Measurements from ENCODE around the gene GSX2.
"Not testable (repeated sequence)": the region's sequence is repeated elsewhere in the genome, so short reads cannot be mapped to it uniquely, and the experiment has no call there.

The GSX2 gene

DNA sequence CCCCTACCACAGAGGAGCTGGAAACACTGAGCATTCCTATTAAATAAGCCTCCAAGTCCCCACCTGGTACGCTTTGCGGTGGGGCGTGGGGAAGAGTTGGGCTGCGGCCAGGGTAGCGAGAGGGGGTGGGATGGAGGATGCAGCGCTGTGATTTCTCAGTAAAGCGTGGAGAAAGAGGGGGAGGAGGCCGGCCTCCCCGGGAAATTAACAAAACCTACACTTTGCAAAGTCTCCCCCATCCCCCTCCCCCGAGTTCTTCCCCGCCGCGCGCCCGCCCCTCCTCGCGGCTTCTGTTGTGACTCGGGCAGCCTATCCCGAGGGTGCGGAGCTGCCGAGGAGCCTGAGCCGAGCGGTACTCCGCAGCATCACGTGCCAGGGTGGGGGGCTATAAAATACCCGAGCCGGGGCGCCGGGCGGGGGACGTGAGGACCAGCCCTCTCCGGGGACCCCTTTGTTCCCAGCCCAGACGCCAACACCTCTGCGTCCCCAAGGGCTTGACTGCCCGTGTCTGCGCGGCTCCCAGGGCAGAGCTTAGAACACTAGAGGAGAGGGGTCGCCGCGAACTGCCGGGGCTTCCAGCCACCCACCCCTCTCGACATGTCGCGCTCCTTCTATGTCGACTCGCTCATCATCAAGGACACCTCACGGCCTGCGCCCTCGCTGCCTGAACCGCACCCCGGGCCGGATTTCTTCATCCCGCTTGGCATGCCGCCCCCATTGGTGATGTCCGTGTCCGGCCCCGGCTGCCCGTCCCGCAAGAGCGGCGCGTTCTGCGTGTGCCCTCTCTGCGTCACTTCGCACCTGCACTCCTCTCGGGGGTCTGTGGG, at the start of gene GSX2:
GSX2 (plus strand) TSS at position 416 of the 827 bp plus-strand sequence; CDS start at position 598, 182 bp downstream.
- DNase-seq (ENCODE audit: low read depth in 1 of 2, low spot score in 1 of 2) = no peak
- no peak for TF ChIP-seq JUND (IDR thresholded peaks at IDR 0.05; ENCODE audit: low read depth)
- in situ Hi-C loops (cut with HindIII; ENCODE audit: low pct_unique_long_range_greater_than_20kb, low sequenced_read_pairs) = no loop called here

DNA sequence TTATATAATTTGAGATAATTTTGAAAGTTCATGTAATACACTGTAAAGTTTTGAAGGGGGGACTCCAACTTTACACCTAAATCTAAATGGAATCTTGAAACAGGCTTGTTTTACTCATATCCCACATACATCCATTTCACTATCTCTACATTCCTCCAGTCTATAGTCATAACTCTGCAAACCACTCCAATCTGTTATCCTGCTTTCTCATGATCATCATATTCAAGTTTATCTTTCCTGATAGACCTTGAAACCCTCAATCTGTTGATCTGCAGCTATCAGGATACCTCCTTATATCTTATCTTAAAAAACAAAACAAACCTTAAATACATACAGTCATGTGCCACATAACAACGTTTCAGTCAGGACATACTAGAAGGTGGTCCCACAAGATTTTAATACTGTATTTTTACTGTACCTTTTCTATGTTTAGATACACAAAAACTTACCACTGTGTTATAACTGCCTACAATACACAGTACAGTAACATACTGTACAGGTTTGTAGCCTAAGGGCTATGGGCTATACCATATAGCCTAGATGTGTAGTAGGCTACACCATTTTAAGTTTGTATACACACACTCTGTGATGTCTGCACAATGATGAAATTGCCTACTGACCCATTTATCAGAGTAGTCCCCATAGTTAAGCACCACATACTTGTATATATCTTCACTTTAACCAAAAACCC, 49.6 kb upstream of the GSX2 start:
- no peak for TF ChIP-seq JUND (IDR thresholded peaks at IDR 0.05; ENCODE audit: low read depth)
- in situ Hi-C loops (cut with HindIII; ENCODE audit: low pct_unique_long_range_greater_than_20kb, low sequenced_read_pairs) = no loop called here
- no peak for DNase-seq (ENCODE audit: low read depth in 1 of 2, low spot score in 1 of 2)

DNA sequence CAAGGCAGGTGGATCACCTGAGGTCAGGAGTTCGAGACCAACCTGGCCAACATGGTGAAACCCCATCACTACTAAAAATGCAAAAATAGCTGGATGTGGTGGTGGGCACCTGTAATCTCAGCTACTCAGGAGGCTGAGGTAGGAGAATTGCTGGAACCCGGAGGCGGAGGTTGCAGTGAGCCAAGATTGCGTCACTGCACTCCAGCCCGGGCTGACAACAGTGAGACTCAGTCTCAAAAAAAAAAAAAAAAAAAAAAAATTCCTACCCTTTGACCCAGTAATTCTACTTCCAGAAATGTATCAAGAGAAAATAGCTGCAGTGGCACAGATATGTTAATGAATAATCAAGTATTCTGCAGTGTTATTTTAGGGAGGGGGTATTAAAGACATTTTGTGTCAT, 46.6 kb upstream of the GSX2 start:
- in situ Hi-C loops (cut with HindIII; ENCODE audit: low pct_unique_long_range_greater_than_20kb, low sequenced_read_pairs); DNase-seq (ENCODE audit: low read depth in 1 of 2, low spot score in 1 of 2): not testable (repeated sequence)

DNA sequence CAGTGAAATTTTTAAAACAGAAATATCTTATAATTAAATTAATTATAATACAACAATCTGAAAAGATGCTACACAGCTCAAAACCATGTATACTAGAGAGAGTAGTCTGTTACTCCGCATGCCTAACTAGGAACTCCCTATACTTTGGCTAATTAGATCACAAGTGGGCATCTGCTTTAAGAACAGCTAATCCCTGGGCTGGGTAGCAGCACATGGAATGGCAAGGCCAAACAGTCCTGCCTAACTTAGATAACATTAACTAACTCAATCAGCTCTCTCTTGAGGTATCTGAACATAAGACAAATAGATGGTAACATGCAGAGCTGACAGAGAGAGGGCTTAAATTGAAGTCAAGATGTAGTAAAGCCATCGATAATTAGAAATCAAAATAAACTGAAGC, 45.5 kb upstream of the GSX2 start:
- TF ChIP-seq JUND (IDR thresholded peaks at IDR 0.05; ENCODE audit: low read depth) = no peak
- DNase-seq (ENCODE audit: low read depth in 1 of 2, low spot score in 1 of 2) = no peak
- in situ Hi-C loops (cut with HindIII; ENCODE audit: low pct_unique_long_range_greater_than_20kb, low sequenced_read_pairs) = no loop called here

DNA sequence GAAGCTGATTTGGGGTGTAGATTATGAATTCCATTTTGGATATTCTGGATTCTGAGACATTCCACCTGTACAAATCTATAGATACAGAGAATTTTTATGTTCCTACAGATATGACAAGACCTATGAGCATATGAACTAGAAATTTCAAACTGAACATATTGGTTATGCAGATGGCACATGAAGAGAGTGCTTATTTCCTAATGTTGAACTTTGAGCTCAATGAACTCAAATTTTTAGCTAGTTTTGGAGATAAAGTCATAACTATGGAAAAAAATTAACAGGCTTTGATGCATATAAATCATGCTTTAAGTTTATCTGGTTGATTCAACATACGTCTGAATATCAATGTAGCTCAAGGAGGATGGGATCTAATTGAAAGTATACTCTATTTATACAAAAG, 44.5 kb upstream of the GSX2 start:
- in situ Hi-C loops (cut with HindIII; ENCODE audit: low pct_unique_long_range_greater_than_20kb, low sequenced_read_pairs) = no loop called here
- DNase-seq (ENCODE audit: low read depth in 1 of 2, low spot score in 1 of 2) = no peak
- no peak for TF ChIP-seq JUND (IDR thresholded peaks at IDR 0.05; ENCODE audit: low read depth)

DNA sequence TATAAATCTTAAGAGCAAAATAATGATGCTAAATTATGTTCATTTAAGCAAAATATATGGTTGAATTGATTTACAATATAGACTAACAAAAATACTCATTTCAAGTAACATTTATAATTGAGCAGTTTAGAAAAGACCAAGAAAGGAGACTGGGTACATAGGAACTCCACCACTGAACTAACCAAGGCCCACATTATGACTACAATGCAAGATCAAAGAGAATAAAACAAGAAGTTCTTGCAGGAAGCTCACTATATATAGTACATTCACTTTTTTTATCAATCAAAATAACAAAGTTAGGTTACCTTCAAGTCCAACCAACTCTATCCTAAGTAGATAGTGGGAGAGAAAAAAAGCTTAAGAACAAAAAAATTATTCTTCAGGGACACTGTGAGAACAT, 43.6 kb upstream of the GSX2 start:
- TF ChIP-seq JUND (IDR thresholded peaks at IDR 0.05; ENCODE audit: low read depth) = no peak
- DNase-seq (ENCODE audit: low read depth in 1 of 2, low spot score in 1 of 2) = no peak
- in situ Hi-C loops (cut with HindIII; ENCODE audit: low pct_unique_long_range_greater_than_20kb, low sequenced_read_pairs) = no loop called here

DNA sequence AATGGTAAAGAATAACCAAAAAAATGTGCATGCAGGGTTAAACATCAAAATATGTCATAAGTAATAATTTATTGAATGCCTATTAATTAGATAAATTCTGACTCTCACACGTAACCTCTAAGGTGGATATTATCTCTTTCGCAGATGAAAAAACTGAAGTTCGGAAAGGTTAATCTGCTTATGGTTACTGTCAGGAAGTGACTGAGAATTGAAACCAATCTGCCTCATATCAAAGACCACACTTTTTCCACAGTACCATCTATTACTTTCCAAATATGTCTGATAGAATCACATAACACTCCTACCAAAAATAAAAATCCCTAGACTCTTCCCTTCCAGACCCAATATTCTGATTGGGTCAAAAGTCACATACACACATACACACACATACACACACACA, 41.8 kb upstream of the GSX2 start:
- no peak for DNase-seq (ENCODE audit: low read depth in 1 of 2, low spot score in 1 of 2)
- in situ Hi-C loops (cut with HindIII; ENCODE audit: low pct_unique_long_range_greater_than_20kb, low sequenced_read_pairs) = no loop called here
- TF ChIP-seq JUND (IDR thresholded peaks at IDR 0.05; ENCODE audit: low read depth) = no peak

DNA sequence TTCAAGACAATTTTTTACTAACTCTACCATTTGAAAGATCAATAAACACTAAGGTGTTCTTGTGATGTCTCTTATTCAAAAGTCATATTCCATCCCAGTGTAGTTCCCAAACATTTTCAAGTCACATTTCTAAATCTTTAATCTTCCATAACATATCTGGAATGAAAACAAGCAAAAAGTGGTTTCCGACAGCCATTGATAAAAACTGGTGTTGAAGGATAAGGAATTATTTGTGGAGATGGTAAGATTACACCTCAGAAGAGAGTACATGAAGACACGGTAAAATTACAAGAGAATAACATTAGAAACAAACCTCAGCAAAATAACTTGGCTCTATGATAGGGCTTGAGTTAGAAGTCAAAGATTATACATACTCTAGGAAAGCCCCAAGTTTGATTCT, 39.8 kb upstream of the GSX2 start:
- in situ Hi-C loops (cut with HindIII; ENCODE audit: low pct_unique_long_range_greater_than_20kb, low sequenced_read_pairs) = no loop called here
- TF ChIP-seq JUND (IDR thresholded peaks at IDR 0.05; ENCODE audit: low read depth) = no peak
- no peak for DNase-seq (ENCODE audit: low read depth in 1 of 2, low spot score in 1 of 2)

DNA sequence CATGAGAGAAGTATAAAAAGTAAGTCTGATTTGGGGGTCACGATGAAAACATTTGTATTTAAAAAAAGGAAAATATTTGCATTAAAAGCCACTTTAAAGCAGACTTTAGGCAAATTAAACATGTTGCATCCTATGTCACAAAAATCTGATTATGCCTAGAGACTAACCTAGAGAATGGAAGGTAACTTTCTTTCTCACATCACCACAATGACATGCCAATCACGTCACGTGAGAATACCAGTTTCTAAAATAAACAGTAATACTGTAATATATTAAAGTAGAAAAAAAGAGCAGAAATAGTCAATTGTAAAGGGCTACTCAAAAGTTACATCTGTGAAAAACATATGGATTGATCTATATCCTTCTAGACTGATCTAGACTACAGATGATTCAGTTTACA, 38.9 kb upstream of the GSX2 start:
- in situ Hi-C loops (cut with HindIII; ENCODE audit: low pct_unique_long_range_greater_than_20kb, low sequenced_read_pairs) = no loop called here
- TF ChIP-seq JUND (IDR thresholded peaks at IDR 0.05; ENCODE audit: low read depth) = no peak
- no peak for DNase-seq (ENCODE audit: low read depth in 1 of 2, low spot score in 1 of 2)

DNA sequence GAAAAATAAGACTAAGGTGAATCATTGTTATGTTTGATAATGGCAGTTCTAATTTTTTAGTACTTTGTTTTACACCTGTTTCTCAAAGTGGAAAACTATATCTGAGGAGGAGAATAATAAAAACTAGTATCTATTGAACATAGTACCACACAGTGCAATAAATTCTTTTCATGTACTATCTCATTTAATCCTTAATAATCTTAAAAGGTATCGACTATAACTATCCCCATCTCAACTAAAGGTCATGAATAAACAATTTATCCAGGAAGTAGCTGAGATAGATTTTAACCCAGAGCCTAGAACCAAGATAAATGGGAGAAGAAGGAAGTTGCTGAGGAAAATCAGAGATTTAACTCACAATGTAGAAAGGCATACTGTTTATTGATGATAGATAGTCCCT, 38.1 kb upstream of the GSX2 start:
- no peak for DNase-seq (ENCODE audit: low read depth in 1 of 2, low spot score in 1 of 2)
- TF ChIP-seq JUND (IDR thresholded peaks at IDR 0.05; ENCODE audit: low read depth) = no peak
- in situ Hi-C loops (cut with HindIII; ENCODE audit: low pct_unique_long_range_greater_than_20kb, low sequenced_read_pairs) = no loop called here

DNA sequence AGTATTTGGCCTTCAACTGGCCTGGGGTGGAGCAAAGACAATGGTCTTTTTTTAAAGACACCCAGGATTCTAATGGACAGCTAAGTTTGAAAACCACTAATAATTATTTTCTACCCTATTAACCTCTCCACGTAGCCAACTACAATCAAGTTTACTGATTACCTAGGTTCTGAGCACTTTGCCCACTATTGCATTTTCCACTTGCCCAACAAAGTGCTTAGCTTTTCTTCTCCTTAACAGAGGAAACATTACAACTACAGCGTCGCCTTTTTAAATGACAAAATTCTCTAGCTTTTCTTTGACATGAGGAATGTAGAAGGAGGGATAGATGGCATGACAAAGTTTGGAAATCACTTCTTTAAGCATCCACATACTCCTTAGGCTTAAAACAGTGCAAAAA, 37.6 kb upstream of the GSX2 start:
- no peak for TF ChIP-seq JUND (IDR thresholded peaks at IDR 0.05; ENCODE audit: low read depth)
- no peak for DNase-seq (ENCODE audit: low read depth in 1 of 2, low spot score in 1 of 2)
- in situ Hi-C loops (cut with HindIII; ENCODE audit: low pct_unique_long_range_greater_than_20kb, low sequenced_read_pairs) = no loop called here

DNA sequence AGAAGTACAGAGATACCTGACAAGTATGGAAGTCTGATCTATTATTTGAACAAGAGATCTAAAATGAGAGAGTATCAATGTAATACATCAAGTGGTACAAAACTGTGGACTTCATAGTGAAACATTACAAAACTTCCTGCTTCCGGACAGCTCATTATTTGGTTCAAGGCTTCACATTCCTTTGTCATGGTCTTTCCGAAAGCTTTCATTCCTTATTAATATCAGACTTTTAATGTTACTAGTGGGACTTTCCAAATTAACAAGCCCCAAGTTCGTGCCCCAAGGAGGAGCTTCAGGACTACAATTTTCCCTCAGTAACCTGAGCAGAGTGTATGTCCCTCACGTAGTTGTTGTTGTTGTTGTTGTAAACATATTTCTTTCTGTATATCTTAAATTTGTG, 36.7 kb upstream of the GSX2 start:
- TF ChIP-seq JUND (IDR thresholded peaks at IDR 0.05; ENCODE audit: low read depth) = no peak
- in situ Hi-C loops (cut with HindIII; ENCODE audit: low pct_unique_long_range_greater_than_20kb, low sequenced_read_pairs) = no loop called here
- no peak for DNase-seq (ENCODE audit: low read depth in 1 of 2, low spot score in 1 of 2)

DNA sequence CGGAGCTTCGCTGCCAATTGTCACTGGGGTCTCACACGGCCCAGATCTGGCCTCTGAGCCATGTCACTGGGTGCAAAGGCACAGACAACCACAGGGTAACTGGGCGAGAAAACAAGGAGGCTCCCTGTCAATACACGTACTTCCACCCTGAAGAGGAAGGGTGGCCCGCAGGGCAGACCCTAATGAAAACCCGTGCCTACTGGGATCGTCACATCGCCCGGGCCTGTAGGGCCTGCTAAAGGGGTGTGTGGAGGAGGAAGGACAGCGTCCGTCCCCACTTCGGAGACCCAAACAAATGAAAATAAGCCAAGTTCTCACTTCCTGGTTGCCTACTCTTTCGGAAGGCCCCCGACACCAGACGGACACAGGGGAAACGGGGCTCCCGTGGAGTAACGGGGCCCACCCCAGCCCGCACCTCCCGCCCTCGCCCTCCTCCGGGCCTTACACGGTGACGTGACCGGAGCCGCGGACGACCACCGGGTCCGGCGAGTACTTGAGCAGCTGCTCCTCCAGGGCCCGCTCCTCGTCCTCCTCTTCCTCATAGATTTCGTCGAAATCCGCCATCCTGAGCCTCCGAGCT, 36.1 kb upstream of the GSX2 start:
- in situ Hi-C loops (cut with HindIII; ENCODE audit: low pct_unique_long_range_greater_than_20kb, low sequenced_read_pairs) = no loop called here

More for the DNA sequence above, 36.1 kb upstream of the GSX2 start:
- no peak for TF ChIP-seq JUND (IDR thresholded peaks at IDR 0.05; ENCODE audit: low read depth)
- peak; percentile 2 to 4 for DNase-seq (ENCODE audit: low read depth in 1 of 2, low spot score in 1 of 2)

Data from T47D (cell line).